Measurements from ENCODE around the gene CLCN5. TPM values are rescaled to one million over a fixed set of nuclear protein-coding genes. Genes with fewer than 3 reads are reported as not detected.
A peak's percentile ranks its signal among the peaks of the same experiment; 100 is the strongest.

CLCN5 gene
- polyA plus RNA-seq, 1 donor = 87.5 TPM

DNA sequence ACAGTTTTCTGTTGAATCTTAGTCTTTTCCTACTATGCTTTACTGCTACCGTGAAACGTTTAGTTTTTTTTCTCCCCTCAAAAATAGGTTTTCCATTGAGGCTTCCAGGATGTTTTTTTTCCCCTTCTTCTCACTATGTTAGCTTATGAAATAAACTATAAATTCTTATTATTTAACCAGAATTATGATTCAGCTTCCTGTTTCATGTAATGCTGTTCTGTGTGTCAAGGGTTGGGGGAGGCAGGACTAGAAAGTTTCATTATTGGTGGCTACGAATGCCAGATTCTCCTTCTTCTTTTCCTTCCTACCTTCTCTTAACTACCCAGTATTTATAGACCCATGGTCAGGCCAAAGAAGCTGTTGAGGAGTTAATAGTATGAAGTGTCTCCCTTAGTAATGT, 11.8 kb downstream of the CLCN5 start:
- DNase-seq (ENCODE audit: low read depth) = no peak

DNA sequence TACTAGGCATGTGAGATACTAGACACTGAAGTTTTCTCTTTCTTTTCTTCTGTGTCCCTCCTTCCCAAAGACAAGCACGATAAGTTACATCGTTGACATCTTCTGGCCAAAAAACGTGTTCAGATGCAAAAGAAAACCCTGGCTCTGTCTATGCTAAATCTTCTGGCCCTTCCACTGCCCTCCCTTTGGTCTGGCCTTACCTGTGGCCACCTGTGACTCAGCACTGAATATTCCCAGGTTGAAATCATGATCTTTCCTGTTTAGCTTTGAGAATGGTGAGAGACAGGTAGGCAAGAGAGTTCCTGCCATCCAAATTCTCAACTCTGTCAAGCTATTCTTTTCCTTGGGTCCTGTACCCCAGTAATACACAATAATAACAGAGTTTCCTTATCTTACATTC, 12.3 kb downstream of the CLCN5 start:
- DNase-seq (ENCODE audit: low read depth) = no peak

DNA sequence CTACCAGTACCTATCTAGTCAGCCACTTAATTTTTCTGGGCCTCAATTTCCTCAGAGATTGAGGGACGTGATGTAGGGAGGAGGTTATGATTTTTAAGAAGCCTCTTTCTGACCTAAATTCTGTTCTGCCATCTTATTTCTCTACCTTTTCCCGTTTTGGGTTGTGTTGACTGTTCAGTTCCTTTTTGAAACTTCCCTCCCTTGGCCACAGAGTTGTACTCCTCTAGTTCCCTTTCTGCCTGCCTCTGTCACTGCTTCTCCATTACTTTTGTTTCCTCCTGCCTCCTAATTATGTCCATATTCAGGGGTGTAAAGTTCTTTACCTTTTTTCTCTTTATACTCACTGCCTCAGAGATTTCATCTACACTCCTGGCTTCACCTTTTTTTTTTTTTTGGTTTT, 25.4 kb downstream of the CLCN5 start:
- DNase-seq (ENCODE audit: low read depth) = no peak

DNA sequence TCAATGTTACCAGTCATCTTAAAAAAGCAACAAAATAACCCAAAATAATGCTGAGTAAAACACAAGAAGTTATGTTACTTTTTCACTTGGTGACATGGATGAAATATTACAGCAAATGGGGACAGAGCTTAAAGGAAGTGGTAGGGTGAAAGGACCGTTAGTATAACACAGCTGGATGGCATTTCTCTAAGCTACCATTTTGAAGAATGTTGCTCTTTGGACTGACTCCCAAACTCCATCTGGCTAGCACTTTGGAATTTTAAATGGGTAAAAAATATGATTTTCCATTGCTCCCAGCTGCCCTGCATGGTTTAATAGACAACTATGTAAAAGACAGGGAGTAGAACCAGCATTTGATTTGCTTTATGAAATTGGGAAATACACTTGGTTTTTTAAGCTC, 27.6 kb downstream of the CLCN5 start:
- no peak for DNase-seq (ENCODE audit: low read depth)

DNA sequence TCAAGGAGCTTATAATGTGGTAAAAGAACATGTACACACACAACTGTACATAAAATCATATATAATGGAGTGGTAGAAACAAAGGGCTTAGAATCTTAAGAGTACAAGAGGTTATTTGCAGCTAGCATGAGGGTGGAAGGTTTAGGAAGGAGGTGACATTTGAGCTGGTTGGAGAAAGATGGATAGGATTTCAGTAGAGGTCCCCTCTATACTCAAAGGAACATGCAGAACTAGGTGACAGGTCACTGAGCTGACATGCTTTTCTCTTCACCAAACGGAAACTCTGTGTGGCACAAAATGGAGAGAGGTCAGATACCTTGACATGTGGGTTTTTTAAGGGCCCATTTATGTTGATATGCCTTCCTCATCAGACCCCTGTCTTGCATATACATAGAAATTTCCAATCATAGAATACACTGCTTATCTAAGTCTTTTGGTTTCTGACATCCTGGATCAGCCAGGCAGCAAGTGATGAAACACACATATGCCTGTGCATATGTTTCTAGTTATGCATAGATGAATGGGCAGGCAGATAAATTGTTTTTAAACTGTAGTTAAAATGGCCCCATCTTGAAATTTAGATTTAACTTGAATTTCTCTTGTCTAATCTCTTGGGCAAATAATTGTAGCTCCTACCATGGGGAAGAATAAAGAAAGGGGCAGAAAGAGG, 29.3 kb downstream of the CLCN5 start:
- DNase-seq (ENCODE audit: low read depth) = no peak

DNA sequence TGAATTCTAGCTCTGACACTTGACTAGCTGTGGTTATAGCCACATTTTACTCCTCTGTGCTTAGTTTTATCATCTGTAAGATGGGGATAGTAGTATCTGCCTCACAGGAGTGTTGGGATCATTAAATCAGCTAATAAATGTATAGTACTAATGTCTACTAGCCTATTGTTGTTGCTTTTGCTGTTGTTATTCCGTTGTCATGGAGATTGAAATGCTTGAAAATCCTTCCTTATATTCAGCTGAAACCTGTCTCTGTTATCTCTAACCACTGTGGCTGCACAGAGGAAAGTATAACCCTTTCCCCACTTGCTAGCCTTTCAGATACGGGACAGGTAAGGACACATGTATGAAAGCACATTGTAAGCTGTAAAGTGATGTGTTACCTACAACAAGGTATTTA, 33.9 kb downstream of the CLCN5 start:
- no peak for DNase-seq (ENCODE audit: low read depth)

DNA sequence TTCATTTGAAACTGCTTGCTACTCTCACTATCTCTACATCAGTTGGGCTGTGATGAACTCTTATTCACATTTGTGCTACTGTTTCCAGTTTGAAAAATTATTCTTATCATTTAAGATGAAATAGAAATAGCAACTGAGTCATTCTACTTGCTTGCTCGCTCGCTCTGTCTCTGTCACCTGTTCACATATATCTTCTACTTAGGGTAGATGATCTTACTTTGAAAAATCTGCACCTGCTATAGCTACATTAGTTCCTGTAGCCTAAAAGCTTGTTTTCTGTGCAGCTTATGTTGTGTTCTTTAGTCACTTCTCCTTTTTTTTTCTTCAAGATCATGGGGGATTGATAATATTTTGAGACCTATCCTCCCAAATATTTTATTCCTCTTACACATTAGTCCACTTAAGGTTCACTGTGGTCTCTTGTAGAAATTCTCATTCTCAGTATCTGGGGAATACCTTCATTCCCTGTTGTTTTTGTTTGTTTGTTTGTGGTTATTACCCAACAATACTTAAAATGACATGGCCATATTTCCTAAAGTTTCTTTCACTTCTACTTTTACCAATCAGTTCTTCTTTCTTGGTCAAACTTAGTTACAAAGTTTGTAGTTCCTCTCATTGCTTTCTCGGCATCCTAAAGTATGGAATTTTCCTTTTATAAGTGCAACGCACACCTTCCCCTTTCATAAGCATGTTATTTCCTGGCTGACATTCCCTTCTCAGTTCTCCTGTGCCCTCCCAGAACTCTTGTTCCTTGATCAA, 36.5 kb downstream of the CLCN5 start:
- no peak for DNase-seq (ENCODE audit: low read depth)

DNA sequence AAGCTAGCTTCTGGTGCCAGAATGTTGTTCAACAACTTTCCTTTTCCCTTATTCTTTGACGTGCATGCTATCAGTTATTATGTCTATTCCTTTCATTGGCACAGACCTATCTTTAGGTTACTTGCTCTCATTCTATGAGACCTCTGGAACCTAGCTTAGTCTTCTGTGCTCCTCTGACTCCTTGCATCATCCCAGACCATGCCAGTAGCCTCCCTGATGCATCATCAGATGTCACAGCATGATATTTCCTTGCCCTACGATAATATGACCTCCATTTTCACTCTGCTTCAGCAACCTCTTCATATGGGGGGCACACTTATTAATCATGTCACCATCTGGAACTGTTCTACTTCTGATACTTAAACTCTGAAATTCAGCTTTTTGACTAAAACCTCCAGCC, 37.2 kb downstream of the CLCN5 start:
- DNase-seq (ENCODE audit: low read depth) = no peak

DNA sequence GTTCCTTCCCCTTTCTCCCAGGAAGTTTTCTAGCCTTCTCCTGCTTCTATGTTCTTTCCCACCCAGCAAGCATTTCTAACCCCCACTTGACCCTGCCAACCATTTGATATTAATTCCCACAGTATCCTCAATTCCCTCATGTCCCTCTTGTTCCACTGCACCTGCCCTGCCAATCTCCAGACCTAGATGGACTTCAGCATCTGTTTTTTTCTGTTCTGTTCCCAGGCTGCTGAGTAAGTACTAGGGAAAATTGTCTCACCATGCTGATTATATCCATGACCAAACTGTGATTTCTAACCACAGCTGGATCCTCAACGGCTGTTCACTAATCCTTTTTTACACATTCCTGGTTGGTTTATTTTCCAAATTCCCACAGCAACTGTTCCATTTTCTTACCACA, 37.7 kb downstream of the CLCN5 start:
- DNase-seq (ENCODE audit: low read depth) = peak; percentile 38

DNA sequence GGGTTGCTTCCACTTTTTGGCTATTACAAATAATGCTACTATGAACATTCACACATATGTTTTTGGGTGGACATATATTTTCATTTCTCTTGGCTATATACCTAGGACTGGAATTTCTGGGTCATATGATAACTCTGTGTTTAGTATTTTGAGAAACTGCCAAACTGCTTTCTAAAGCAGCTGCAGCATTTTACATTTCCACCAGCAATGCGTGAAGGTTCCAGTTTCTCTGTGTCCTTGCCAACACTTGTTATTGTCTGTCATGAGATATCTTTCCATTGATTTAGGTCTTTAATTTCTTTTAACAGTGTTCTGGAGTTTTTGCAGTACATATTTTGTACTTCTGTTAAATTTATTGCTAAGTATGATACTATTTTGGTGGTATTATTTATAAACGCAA, 48.3 kb downstream of the CLCN5 start:
- no peak for DNase-seq (ENCODE audit: low read depth)

DNA sequence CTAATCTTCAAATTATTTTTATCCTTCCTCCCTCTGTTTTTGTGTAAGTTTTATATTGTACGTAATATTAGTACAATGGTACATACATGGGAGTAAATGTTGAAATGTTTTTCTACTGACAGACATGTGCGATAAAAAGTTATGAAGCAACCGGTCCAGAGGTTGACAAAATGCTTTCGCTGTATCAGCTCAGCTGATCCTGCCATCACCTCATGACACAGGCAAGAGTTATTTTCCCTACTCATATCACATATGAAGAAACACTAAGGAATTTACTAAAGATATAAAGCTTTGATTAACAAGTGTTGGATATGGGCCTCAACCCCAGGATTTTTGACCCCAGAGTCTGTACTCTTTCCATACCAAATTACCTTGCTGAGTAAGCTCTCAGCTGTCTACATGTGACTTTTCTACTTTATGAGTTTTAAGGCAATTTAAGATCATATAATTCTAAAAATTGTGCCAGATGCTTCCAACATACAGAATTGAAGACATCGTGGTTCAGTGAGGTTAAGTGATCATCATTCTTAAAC, 50.0 kb downstream of the CLCN5 start:
- no peak for DNase-seq (ENCODE audit: low read depth)

DNA sequence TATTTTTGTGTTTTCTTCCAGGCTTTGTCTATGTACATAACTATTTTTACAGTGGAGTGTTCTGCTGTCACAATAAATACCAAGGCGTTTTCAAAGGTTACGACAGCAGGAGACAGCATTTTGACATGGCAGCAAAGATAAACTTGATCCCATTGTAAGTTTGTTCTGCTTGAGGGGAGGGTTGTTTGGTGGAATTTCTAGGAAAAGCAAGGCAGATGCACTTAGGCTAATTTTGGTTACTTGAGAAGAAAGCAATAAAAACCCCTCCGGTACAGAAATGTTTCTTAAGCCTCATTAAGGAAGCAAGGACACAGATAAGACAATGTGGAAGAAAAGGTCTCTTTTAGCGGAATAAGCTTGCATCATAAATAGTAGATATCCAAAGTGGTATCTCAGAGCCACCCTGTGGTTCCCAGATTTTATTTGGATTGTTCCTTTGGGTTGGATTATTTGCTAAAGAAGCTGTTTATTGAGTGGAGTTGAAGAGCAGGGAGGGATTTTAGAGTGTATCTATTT, 54.3 kb downstream of the CLCN5 start:
- no peak for DNase-seq (ENCODE audit: low read depth)

DNA sequence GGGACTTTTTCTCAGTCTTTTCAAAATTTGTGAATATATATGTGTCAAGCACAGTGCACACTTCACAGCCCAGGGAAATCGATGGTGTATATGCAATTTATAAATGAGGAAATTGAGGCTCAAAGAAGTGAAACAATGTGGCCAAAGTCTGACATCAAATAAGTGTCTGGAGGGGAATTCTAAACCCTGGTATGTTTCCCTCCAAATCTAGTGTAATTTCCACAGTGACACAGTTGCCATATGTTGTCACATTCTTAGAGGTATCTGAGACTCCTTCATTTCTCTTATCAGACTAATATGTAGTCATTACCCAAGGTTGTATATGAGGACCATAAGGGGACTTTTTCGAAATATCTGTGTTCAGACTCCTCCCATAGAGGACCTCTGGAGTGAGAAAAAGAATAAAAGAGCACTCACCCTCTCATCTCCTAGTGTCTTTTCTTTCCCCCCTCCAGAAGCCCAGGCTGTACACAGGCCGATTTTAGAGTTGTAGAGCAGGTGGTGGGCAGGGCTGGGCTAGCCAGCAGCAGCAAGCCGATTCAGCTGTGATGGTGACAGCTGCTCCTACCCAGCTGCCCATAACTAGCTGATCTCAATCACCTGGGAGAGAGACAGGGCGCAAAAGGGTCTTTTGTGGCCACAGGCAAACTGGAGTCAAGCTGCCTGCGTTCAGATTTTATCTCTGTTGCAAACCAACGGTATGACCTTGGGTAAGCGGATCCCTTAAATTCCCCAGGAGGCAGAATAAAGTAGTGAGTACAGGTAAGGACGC, 55.1 kb downstream of the CLCN5 start:
- no peak for DNase-seq (ENCODE audit: low read depth)

DNA sequence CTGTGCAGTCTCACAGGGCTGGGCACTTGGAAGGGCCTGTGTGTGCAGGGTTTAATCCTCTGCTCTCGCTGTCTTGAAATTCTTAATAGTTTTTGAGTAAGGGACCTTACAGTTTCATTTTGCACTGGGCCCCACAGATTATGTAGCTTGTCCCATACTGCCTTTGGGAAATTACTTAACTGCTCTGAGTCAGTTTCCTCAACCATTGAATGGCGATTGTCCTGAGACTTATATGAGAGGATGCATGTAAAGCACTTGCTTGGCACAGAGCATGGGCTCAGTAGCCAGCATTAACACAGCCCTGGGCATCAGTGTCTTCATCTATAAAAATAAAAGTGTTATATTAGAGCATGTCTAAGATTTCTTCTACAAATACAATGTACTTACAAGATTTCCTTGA, 55.8 kb downstream of the CLCN5 start:
- DNase-seq (ENCODE audit: low read depth) = no peak

DNA sequence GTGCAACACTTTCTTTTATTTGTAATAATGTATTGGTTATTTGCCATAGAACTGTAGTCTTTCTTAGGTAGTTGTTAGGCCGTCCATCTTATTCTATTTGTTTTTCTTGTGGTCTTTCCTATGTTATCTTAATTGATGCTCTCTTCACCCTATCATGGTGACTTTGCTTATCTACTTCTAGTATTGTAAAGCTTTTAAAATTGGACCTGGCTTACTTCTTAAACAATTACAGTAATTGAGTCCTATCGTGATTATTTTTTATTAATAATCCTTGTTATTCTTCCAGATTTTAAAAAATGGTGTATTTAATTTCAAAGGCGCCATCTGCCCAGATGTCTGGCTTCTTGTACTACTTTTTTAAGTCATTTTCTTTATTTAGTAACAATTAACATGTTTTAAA, 63.7 kb downstream of the CLCN5 start:
- DNase-seq (ENCODE audit: low read depth) = no peak

DNA sequence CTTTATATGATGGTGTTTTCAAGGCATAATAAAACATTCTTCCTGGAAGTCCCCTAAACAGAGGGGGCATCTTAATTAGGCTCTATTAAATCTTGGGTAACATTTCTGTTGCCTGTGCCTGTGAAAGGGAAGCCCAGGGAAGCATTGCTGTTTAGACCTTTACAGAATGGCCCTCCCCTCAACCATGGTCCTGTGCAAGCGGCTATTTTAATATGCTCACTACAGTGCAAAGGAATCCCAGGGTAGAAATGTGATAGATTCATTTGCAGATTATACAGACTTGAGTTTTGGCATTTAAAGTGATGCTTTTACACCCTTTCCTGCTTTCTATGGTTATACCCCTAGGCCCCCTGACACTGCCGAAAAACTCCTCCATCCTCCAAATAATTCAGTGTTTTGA, 65.3 kb downstream of the CLCN5 start:
- DNase-seq (ENCODE audit: low read depth) = no peak

DNA sequence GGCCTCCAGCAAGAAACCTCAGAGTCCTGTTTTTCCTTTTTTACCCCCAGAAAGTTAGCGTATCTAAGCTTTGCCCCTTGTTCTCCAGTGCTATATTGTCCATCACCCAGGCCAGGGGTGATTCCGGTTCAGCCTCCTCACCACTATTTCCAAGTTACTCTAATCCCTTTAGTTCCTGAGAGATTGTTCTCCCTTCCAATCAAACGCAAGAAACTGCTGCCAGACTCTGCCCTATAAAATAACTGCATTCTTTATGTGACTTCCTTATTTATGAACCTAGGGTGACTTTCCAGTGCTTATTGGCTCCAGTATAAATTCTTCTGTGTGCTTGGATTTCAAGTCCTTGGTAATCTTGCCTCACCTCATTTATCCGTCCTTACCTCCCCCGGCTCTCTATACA, 65.7 kb downstream of the CLCN5 start:
- DNase-seq (ENCODE audit: low read depth) = no peak

DNA sequence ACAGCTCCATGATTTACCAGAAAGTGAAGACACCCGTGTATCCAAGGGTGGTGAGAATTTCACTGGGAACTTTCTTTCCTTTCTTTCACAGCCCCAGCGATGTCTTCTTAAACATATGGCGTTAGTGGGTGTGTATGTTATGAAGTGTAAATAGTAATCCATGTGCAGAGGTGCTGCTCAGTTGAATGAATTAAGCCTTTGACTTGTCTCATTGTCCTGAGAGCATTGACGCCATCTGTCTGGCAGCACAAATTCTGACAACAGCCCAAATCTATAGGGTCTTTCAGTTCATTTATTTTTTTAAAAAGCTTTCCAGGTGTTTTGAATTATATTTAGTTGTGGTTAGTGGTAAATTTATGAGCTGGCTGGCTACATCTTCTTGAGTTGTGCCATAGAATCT, 69.4 kb downstream of the CLCN5 start:
- peak; percentile 36 for DNase-seq (ENCODE audit: low read depth)

DNA sequence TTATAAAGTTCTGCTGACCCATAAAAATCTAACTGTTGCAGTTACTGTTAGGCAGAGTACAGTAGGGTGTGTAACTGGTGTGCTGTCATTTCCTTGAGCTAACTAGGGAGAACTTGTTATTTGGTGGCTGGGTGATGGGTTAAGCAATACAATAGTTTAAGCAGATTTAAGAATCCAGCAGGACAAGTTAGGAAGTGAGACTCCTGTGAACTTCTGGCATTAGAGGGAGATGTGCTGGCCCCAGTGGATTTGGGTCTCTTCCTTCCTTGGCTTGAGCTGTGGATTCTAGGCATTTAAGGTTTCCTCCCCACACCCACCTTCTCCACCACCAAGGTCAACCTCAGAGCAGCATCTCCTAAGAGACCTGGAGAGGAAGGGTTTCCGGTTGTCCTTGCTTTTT, 70.5 kb downstream of the CLCN5 start:
- no peak for DNase-seq (ENCODE audit: low read depth)

DNA sequence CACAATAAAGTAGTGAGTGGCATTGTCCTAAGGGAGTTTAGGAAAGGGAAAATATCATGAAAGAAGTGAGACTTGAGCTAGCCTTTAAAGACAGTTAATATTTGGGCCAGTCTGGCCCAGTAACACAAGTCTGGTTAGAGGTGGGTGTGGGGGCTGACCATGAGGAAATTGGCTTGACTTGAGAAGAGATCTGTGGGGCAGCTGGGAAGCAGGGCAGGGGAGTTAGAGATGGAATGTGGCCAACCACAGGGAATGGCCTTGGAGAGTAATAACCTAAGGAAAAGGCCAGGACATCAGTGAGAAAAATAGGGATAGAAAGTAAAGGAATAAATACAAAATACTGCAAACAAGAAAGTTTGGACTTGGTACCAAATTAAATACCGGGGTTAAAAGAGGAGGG, 71.3 kb downstream of the CLCN5 start:
- DNase-seq (ENCODE audit: low read depth) = no peak

DNA sequence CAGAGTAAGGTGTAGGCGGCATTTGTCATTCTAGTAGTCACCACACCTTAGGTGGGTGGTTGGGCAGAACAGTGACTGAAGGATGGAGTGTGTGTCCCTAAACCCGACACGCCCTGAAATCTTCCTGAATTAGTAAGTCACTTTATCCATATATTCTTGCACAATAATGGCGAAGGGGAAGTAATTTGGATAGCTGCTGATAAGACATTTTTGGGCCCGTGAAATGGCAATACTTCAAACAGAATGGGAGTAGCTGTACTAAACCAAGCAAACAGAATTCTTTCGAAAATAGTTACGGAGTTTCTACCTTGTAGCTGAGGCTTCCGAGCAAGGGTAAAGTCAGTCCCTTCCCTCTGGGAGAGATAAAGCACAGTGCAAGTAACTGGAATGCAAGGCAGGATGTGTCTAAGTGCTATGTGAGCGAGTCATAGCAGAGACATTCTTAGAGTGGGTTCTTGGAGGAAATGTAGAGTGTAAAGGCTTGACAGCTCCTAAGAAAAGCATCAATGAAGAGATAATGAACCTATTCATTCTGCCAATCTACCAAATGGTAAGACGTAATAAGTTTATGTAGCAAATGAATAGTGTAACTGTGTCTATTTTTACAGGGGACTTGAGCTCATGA, 72.8 kb downstream of the CLCN5 start:
- DNase-seq (ENCODE audit: low read depth) = no peak
